Breast epithelium (tissue), 4 donors: Measurements from ENCODE around the gene SAT2. TPM values are rescaled to one million over a fixed set of nuclear protein-coding genes. Genes with fewer than 3 reads are reported as not detected.

Experiments
- DNase-seq, 2 donors: peaks; one replicate each; pipeline ENCODE4 v3.0.0-alpha.2; 2019; ENCODE audit warnings: low spot score in 2 of 2
- H3K27ac ChIP-seq, 2 donors: fragments of 200-600 bp; sonication (generic) in 1 of 2; one replicate each; pipeline ENCODE4 v1.5.1; 2016 to 2019; ENCODE audit warnings: mild to moderate bottlenecking in 1 of 2
- H3K27me3 ChIP-seq, 2 donors: fragments of 200-600 bp; sonication (generic) in 1 of 2; one replicate each; pipeline versions ENCODE4 v1.5.1 to v1.6.0; 2017 to 2019; ENCODE audit warnings: control low read depth in 1 of 2, mild to moderate bottlenecking in 1 of 2
- H3K36me3 ChIP-seq: fragments of 200-600 bp; one replicate; pipeline ENCODE4 v1.5.1; 2019
- H3K4me1 ChIP-seq, 2 donors: fragments of 200-600 bp; sonication (generic); one replicate each; pipeline ENCODE4 v1.5.1; 2016 to 2019; ENCODE audit warnings: control low read depth in 1 of 2
- H3K4me3 ChIP-seq, 3 donors: fragments of 200-600 bp; sonication (generic); 1 replicate in 2 of 3; 2 replicates in 1 of 3; pipeline ENCODE4 v1.5.1; 2016 to 2019; ENCODE audit warnings: mild to moderate bottlenecking in 3 of 3, moderate library complexity in 2 of 3
- H3K9me3 ChIP-seq, 2 donors: fragments of 200-600 bp; sonication (generic) in 1 of 2; one replicate each; pipeline ENCODE4 v1.5.1; 2016 to 2019; ENCODE audit warnings: control low read depth in 1 of 2
- CTCF ChIP-seq, 3 donors: fragments of 450-650 bp; IDR thresholded peaks; one replicate each; pipeline ENCODE4 v1.5.1; 2016 to 2017; ENCODE audit warnings: antibody characterized with exemption in 3 of 3, mild to moderate bottlenecking in 3 of 3, moderate library complexity in 3 of 3
- POLR2A ChIP-seq: fragments of 450-650 bp; IDR thresholded peaks from one replicate; pipeline ENCODE4 v1.6.1; 2016; ENCODE audit warnings: antibody characterized with exemption, mild to moderate bottlenecking, moderate library complexity
- POLR2AphosphoS5 ChIP-seq, 3 donors: sonication (generic); formaldehyde crosslinking; IDR thresholded peaks; one replicate each; pipeline ENCODE4 v1.6.1; 2017; ENCODE audit warnings: antibody characterized with exemption in 3 of 3
- intact Hi-C: fragments of 100-400 bp; cut with DNase I; formaldehyde crosslinking; loops from one replicate; pipeline ENCODE4 v1.15.1; 2023; ENCODE audit warnings: low total_unique reads
- total RNA-seq, 3 donors: library from RNA; depleted of rRNA; stranded (reverse); fragments of >200 nt; gene quantifications; one replicate each; pipeline ENCODE4 v1.1.0, GENCODE V29; 2016

Gene SAT2
- total RNA-seq, 3 donors from 2014 or later: 52.5 to 78.4 (median 62.9) TPM

DNA sequence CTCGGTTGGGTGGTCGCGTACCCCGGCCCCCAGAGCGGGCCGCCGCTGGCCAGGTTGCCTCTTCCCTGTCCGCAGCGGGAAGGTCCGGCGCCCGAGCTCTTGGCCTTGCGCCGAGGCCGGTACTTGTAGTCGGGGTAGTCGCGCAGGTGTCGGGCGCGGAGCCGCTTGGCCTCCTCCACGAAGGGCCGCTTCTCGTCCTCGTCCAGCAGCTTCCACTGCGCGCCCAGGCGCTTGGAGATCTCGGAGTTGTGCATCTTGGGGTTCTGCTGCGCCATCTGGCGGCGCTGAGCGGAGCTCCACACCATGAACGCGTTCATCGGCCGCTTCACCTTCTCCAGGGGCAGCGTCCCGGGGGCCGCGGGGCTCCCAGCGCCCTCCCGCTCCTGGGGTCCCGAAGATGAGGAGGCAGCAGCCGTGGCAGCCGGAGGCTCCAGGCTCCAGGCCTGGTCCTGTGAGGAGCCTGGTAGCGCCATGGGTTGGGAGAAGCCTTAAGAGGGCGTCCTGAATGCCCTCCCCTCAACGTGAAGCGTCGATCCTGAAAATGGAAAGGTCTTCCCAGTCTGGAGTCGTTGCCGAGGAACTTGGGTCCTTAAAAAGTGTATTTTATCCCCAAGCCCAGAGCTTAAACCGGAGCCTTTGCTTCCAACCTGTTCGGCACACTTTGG, 38.3 kb downstream of the SAT2 start:
- Histone ChIP-seq H3K27me3 (no peaks in the 10 kb centered on the region), H3K4me1 (peaks cover 2 to 11% of the 10 kb centered on the region in 2 donors), H3K36me3 (peaks cover 12% of the 10 kb centered on the region), H3K4me3 (peak overlapping the region; percentile 32 to 79 (median 60)), H3K27ac (peak overlapping the region; percentile 68 to 80), H3K9me3 (no peaks in the 10 kb centered on the region)
- TF ChIP-seq POLR2A: no peak
- TF ChIP-seq POLR2AphosphoS5 (IDR thresholded peaks at IDR 0.05): peak; percentile 36 to 44 (median 41)
- TF ChIP-seq CTCF (IDR thresholded peaks at IDR 0.05): peak; percentile 72 to 93 (median 80)
- intact Hi-C loops: no loop called here
- peak; percentile 79 to 82 for DNase-seq

- Histone ChIP-seq H3K27me3 (no peaks in the 10 kb centered on the region), H3K9me3 (no peaks in the 10 kb centered on the region), H3K27ac (peak overlapping the region; percentile 68 to 80), H3K36me3 (peaks cover 12% of the 10 kb centered on the region), H3K4me1 (peaks cover 2 to 12% of the 10 kb centered on the region in 2 donors), H3K4me3 (peak overlapping the region; percentile 32 to 79 (median 60))
- TF ChIP-seq CTCF (IDR thresholded peaks at IDR 0.05): no peak
- no peak for TF ChIP-seq POLR2A
- TF ChIP-seq POLR2AphosphoS5 (IDR thresholded peaks at IDR 0.05): no peak
- DNase-seq: no peak
- intact Hi-C loops: no loop called here
Observed at GRCh38 chr17:7588553-7589203, 38.9 kb downstream of the SAT2 start.

- no peak for DNase-seq
- intact Hi-C loops: no loop called here
- no peaks in the 10 kb centered on the region for H3K27me3 ChIP-seq
- H3K36me3 ChIP-seq: peaks cover 5% of the 10 kb centered on the region
- H3K4me3 ChIP-seq: peak overlapping the region in 1 of 3 donors; percentile 79
- no peak for TF ChIP-seq CTCF (IDR thresholded peaks at IDR 0.05)
- no peak for TF ChIP-seq POLR2AphosphoS5 (IDR thresholded peaks at IDR 0.05)
- no peak for TF ChIP-seq POLR2A
- peak overlapping the region in 1 of 2 donors; percentile 80 for H3K27ac ChIP-seq
- H3K4me1 ChIP-seq: peaks cover 9 to 17% of the 10 kb centered on the region in 2 donors
- H3K9me3 ChIP-seq: no peaks in the 10 kb centered on the region
Observed at GRCh38 chr17:7587420-7588151, 40.0 kb downstream of the SAT2 start.

GRCh38 chr17:7586673-7587419, 40.8 kb downstream of the SAT2 start:
- H3K27ac ChIP-seq: peak overlapping the region in 1 of 2 donors; percentile 48

More at GRCh38 chr17:7586673-7587419, 40.8 kb downstream of the SAT2 start:
- TF ChIP-seq CTCF (IDR thresholded peaks at IDR 0.05): peak in 1 of 3 donors; percentile 21
- no peak for TF ChIP-seq POLR2A
- TF ChIP-seq POLR2AphosphoS5 (IDR thresholded peaks at IDR 0.05): no peak
- Histone ChIP-seq H3K4me1 (peaks cover 14 to 21% of the 10 kb centered on the region in 2 donors), H3K36me3 (no peaks in the 10 kb centered on the region), H3K9me3 (no peaks in the 10 kb centered on the region), H3K27me3 (no peaks in the 10 kb centered on the region), H3K4me3 (no peak overlapping the region)
- no peak for DNase-seq
- intact Hi-C loops: no loop called here
